Thoracic aorta endothelial cell (primary cell): Measurements from ENCODE around the gene OCSTAMP. TPM values are rescaled to one million over a fixed set of nuclear protein-coding genes. Genes with fewer than 3 reads are reported as not detected.

Experiments
- total RNA-seq: library from RNA; depleted of rRNA; stranded (reverse); fragments of >200 nt; gene quantifications from 2 replicates; pipeline ENCODE4 v1.2.3, GENCODE V29; 2012

Gene OCSTAMP
- not detected in 2 replicates for total RNA-seq

GRCh38 chr20:46550461-46550860 is at the start of gene OCSTAMP:
Gene OCSTAMP (minus strand): TSS chr20:46550654. CDS start chr20:46550560, 94 bp downstream.

GRCh38 chr20:46512943-46513844 is 37.3 kb downstream of the OCSTAMP start, which contains the start of gene ZNF334:
Gene ZNF334 (minus strand): TSS chr20:46513559. CDS start chr20:46512102, 1,457 bp downstream.

Other genes starting within 250 kb of the OCSTAMP start
- under 0.01 and 0.13 TPM in 2 replicates for gene CDH22, start 242.2 kb downstream of the OCSTAMP start, total RNA-seq
- 37.1 and 39.8 TPM in 2 replicates for gene ELMO2, start 144.0 kb downstream of the OCSTAMP start, total RNA-seq
- 0.13 and 0.14 TPM in 2 replicates for gene ZNF334, start 37.1 kb downstream of the OCSTAMP start, total RNA-seq
- 0.40 and 0.43 TPM in 2 replicates for gene SLC13A3, start 100.8 kb upstream of the OCSTAMP start, total RNA-seq
- 17.4 and 21.7 TPM in 2 replicates for gene TP53RK, start 138.8 kb upstream of the OCSTAMP start, total RNA-seq
- 4.5 and 9.3 TPM in 2 replicates for gene SLC2A10, start 159.0 kb upstream of the OCSTAMP start, total RNA-seq